KOPT-K1 (cell line): Measurements from ENCODE around the gene PCDHB13.
"Not testable (repeated sequence)": the region's sequence is repeated elsewhere in the genome, so short reads cannot be mapped to it uniquely, and the experiment has no call there.

Experiments used
- H3K27ac ChIP-seq: fragments of 200-600 bp; sonication (generic); 2 replicates; pipeline ENCODE4 v1.5.1; 2016; ENCODE audit warnings: antibody characterized with exemption, mild to moderate bottlenecking, low read depth, low read length; ENCODE audit not compliant: poor library complexity, severe bottlenecking
- H3K36me3 ChIP-seq: fragments of 200-600 bp; sonication (generic); 2 replicates; pipeline ENCODE4 v1.5.1; 2017; ENCODE audit warnings: antibody characterized with exemption, mild to moderate bottlenecking, low read length, moderate library complexity; ENCODE audit not compliant: insufficient read depth
- H3K9me3 ChIP-seq: fragments of 200-600 bp; sonication (generic); 2 replicates; pipeline ENCODE4 v1.5.1; 2017; ENCODE audit warnings: antibody characterized with exemption, low read length, mild to moderate bottlenecking; ENCODE audit not compliant: insufficient read depth, poor library complexity, severe bottlenecking

The PCDHB13 gene

DNA sequence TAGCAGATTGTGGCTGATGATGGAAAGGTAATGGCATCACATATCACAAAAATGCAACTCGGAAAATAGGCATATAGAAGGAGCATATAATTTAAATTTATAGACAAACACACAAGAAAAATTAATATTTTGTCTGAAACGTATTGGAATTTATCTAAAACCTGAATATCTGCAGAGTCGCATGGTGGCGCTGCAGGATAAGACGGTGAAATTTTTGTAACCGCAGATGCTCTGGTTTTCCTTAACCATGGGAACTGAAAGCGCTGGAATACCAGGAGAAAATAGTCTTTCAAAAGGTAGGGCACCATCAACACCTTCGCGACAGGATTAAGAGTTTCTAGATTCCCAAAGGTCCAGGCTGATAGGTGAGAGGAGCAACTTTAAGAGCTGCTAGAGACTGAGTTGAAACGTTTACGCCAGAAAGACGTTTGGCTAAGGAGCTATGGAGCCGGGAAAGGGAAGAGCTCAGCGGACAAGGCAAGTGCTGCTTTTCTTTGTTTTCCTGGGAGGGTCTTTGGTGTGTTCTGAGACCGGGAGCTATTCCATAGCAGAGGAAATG lies 20.5 kb downstream of the PCDHB13 start:
- H3K36me3 ChIP-seq: no peaks in the 10 kb centered on the region
- H3K9me3 ChIP-seq: peaks cover 20% of the 10 kb centered on the region
- H3K27ac ChIP-seq: no peak overlapping the region

DNA sequence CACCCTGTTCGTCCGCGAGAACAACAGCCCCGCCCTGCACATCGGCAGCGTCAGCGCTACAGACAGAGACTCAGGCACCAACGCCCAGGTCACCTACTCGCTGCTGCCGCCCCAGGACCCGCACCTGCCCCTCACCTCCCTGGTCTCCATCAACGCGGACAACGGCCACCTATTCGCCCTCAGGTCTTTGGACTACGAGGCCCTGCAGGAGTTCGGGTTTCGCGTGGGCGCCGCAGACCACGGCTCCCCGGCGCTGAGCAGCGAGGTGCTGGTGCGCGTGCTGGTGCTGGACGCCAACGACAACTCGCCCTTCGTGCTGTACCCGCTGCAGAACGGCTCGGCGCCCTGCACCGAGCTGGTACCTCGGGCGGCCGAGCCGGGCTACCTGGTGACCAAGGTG lies 22.2 kb downstream of the PCDHB13 start:
- H3K9me3 ChIP-seq: peaks cover 30% of the 10 kb centered on the region
- H3K36me3 ChIP-seq, H3K27ac ChIP-seq: not testable (repeated sequence)

DNA sequence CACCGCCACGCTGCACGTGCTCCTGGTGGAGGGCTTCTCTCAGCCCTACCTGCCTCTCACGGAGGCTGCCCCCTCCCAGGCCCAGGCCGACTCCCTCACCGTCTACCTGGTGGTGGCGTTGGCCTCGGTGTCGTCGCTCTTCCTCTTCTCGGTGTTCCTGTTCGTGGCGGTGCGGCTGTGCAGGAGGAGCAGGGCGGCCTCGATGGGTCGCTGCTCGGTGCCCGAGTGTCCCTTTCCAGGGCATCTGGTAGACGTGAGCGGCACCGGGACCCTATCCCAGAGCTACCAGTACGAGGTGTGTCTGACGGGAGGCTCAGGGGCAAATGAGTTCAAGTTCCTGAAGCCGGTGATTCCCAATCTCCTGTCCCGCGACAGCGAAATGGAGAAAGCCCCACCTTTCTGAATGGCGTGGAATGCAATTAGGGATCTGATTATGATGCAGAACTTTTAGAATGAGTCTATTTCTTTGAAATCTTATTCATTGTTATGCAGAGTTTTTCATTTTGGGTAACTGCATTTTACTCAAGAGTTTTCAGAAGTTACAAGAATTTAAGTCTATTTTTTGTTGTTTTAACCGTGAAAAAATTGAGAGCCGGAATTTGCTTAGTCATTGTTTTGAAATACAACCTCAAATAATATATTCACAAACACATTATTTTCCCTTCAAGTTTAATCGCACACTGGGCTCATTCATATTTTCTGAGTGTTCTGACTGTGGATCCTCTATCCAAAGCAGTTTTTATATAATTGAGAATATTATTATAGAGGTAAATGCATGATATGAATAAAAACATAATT lies 23.0 kb downstream of the PCDHB13 start:
- peaks cover 32% of the 10 kb centered on the region for H3K9me3 ChIP-seq
- H3K27ac ChIP-seq: no peak overlapping the region
- H3K36me3 ChIP-seq: no peaks in the 10 kb centered on the region

DNA sequence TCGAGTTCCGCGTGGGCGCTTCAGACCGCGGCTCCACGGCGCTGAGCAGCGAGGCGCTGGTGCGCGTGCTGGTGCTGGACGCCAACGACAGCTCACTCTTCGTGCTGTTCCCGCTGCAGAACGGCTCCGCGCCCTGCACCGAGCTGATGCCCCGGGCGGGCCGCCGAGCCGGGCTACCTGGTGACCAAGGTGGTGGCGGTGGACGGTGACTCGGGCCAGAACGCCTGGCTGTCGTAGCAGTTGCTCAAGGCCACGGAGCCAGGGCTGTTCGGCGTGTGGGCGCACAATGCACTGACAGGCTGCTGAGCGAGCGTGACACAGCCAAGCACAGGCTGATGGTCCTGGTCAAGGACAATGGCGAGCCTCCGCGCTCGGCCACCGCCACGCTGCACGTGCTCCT lies 27.8 kb downstream of the PCDHB13 start:
- Histone ChIP-seq H3K27ac (no peak overlapping the region), H3K9me3 (peaks cover 18% of the 10 kb centered on the region), H3K36me3 (no peaks in the 10 kb centered on the region)

DNA sequence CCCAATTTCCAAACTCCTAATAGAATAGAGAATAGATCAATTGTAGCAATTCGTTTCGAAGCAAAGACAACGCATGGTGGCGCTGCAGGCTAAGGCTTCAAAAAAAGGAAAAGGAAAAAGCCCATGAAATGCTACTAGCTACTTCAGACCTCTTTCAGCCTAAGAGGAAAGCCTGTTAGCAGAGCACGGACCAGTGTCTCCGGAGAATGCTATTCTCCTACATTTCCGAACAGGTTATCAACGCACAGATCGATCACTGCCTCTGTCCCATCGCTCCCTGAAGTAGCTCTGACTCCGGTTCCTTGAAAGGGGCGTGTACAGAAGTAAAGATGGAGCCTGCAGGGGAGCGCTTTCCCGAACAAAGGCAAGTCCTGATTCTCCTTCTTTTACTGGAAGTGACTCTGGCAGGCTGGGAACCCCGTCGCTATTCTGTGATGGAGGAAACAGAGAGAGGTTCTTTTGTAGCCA lies 31.6 kb downstream of the PCDHB13 start, which contains the start of gene PCDHB15:
TSS of gene PCDHB15 (plus strand) at position 146 of the 468 bp plus-strand sequence. CDS start at position 330, 184 bp downstream.
- H3K27ac ChIP-seq: no peak within 1 kb of the TSS
- H3K9me3 ChIP-seq: peaks cover 10% of the 10 kb centered on the region
- H3K36me3 ChIP-seq: no peaks in the 10 kb centered on the region

DNA sequence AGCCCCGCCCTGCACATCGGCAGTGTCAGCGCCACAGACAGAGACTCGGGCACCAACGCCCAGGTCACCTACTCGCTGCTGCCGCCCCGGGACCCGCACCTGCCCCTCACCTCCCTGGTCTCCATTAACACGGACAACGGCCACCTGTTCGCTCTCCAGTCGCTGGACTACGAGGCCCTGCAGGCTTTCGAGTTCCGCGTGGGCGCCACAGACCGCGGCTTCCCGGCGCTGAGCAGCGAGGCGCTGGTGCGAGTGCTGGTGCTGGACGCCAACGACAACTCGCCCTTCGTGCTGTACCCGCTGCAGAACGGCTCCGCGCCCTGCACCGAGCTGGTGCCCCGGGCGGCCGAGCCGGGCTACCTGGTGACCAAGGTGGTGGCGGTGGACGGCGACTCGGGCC lies 33.3 kb downstream of the PCDHB13 start:
- H3K36me3 ChIP-seq, H3K27ac ChIP-seq: not testable (repeated sequence)
- peaks cover 11% of the 10 kb centered on the region for H3K9me3 ChIP-seq

DNA sequence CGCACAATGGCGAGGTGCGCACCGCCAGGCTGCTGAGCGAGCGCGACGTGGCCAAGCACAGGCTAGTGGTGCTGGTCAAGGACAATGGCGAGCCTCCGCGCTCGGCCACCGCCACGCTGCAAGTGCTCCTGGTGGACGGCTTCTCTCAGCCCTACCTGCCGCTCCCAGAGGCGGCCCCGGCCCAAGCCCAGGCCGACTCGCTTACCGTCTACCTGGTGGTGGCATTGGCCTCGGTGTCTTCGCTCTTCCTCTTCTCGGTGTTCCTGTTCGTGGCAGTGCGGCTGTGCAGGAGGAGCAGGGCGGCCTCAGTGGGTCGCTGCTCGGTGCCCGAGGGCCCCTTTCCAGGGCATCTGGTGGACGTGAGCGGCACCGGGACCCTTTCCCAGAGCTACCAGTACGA lies 33.7 kb downstream of the PCDHB13 start:
- H3K9me3 ChIP-seq, H3K27ac ChIP-seq: not testable (repeated sequence)

DNA sequence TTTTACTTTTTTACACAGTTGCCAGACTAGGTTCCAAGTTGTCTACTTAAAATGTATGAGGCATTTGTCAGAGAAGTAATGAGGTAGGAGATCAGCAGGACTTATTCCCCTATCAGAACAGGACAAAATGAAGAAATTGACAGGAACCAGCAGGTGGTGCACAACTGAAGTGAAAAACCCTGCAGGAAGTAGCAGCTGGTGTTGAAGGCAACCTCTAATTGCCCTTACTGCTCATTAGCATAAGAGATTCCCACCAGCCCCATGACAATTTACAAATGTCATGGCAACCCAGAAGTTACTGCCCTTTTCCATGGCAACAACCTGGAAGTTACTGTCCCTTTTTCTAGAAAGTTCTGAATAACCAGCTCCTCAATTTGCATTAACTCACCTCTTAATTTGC lies 36.9 kb downstream of the PCDHB13 start:
- H3K9me3 ChIP-seq: peaks cover 22% of the 10 kb centered on the region
- H3K36me3 ChIP-seq: no peaks in the 10 kb centered on the region
- H3K27ac ChIP-seq: no peak overlapping the region

More for the DNA sequence above, 33.7 kb downstream of the PCDHB13 start:
- H3K36me3 ChIP-seq: not testable (repeated sequence)

DNA sequence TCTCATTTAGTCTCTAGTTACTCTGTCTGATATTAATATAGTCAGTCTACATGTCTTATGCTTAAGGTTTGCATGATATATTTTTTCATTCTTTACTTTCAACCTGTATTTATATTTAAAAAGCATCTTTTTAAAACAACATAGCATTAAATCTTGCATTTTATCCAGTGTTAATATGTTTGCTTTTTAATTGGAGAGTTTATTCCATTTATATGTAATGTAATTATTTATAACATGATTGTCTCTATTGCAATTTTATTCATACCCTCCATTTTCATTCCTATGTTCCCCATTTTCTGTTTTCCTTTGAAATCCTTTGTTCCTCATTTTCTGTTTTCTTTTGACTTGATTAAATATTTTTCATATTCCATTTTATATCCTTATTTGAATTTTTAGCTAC lies 44.7 kb downstream of the PCDHB13 start:
- H3K27ac ChIP-seq: no peak overlapping the region
- no peaks in the 10 kb centered on the region for H3K36me3 ChIP-seq
- H3K9me3 ChIP-seq: peaks cover 81% of the 10 kb centered on the region

DNA sequence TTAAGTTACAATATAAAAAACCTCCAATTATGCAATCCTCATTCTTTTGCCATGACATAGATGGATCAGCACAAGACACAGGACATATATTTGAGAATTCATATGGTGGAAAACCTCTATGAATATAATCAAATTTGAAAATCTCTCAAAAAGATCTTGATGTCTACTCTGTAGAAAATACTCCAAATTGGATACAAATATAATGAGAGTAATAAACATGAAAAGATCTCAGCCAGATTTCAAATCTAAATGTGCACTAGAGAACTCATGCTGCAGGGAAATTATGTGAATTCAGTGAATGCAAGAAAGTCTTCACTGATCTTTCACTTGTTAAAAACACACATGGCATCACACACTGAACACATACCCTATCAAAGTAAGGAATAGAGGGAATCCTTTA lies 45.2 kb downstream of the PCDHB13 start:
- Histone ChIP-seq H3K36me3 (no peaks in the 10 kb centered on the region), H3K9me3 (peaks cover 86% of the 10 kb centered on the region), H3K27ac (no peak overlapping the region)

DNA sequence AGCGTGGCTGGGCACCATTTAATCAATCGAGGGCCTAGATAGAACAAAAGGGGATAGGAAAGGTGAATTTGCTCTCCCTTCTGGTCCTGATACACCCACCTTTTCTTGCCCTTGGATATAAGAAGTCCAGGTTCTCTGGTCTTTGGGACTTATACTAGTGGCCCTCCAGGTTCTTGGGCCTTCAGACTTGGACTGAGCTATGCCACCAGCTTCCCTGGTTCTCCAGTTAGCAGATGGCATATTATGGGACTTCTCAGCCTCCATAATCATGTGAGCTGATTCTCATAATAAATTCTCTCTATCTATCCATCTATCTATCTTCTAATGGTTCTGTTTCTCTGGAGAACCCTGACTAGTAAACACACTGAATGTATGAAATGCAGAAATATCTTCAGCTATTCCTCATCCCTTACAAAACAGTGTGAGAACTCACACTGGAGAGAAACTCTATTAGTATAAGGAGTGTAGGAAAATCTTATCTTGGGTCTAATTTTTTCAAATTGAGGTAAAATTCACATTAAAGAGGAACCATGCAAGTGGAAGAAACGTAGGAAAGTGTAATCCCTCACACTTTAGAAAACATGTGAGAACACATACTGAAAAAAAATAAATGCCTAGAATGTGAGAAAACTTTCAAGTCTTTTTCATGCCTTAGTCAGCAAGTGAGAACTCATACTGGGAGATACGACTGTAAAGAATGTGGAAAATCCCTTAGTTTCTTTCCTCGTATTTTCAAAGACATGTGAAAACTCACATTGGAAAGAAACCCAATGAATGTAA lies 46.9 kb downstream of the PCDHB13 start:
- Histone ChIP-seq H3K9me3 (peaks cover 94% of the 10 kb centered on the region), H3K27ac (no peak overlapping the region), H3K36me3 (no peaks in the 10 kb centered on the region)

DNA sequence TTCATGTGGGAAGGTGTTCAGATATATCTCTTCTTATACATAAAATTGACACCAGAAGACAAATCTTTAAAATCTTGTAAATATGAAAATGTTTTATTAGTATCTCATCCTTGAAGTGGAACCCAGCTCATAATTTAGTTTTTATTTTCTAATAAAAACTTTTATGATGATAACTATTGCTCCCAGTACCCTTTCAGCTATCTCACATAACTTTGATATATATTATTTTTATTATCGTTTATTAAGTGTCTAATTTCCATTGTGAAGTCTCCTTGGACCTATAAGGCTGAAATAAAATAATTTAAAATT lies 47.5 kb downstream of the PCDHB13 start:
- H3K36me3 ChIP-seq: no peaks in the 10 kb centered on the region
- peaks cover 96% of the 10 kb centered on the region for H3K9me3 ChIP-seq
- H3K27ac ChIP-seq: no peak overlapping the region
